ENCODE measurements around the gene SYNGR4.

SYNGR4 gene

DNA sequence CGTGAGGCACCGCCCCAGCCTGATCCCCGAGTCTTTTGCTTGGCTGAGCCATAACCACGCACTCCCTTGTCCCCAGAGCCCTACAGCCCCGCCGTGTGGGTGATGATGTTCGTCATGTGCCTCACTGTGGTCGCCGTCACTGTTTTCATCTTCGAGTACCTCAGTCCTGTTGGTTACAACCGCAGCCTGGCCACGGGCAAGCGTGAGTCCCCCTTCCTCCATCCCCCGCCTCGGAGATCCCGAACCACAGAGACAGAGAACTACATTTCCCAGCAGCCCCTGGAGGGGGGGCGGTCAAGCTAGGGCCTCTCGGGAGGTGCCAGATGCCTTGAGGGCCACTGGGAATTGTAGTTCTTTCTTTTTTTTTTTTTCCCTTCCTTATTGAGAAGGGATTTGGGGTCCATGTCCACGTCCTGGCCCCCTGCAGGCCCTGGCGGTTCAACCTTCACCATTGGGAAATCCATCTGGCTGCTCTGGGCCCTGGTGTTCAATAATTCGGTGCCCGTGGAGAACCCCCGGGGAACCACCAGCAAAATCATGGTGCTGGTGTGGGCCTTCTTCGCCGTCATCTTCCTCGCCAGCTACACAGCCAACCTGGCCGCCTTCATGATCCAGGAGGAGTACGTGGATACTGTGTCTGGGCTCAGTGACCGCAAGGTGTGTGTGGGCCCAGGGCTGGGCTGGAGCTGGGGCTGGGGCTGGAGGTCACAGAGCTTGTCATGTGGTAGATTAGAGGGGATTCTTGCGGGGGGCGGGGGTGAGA, 55.2 kb downstream of the SYNGR4 start:
- peak overlapping the region; percentile 18 for H3K4me3 ChIP-seq (ENCODE audit: low read depth, low read length)

DNA sequence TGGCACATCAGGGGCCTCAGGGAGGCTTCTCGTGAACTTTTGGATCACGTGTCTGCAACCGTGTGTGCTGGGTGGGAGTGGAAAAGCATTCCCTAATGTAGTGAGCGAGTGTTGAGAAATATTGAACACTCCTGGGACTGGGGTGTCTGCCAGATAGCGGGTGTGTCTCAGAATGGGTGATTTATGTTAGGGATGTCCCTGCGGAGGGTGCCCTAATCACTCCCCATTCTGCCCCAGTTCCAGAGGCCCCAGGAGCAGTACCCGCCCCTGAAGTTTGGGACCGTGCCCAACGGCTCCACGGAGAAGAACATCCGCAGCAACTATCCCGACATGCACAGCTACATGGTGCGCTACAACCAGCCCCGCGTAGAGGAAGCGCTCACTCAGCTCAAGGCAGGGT, 57.4 kb downstream of the SYNGR4 start:
- TF ChIP-seq, protein P1, sequence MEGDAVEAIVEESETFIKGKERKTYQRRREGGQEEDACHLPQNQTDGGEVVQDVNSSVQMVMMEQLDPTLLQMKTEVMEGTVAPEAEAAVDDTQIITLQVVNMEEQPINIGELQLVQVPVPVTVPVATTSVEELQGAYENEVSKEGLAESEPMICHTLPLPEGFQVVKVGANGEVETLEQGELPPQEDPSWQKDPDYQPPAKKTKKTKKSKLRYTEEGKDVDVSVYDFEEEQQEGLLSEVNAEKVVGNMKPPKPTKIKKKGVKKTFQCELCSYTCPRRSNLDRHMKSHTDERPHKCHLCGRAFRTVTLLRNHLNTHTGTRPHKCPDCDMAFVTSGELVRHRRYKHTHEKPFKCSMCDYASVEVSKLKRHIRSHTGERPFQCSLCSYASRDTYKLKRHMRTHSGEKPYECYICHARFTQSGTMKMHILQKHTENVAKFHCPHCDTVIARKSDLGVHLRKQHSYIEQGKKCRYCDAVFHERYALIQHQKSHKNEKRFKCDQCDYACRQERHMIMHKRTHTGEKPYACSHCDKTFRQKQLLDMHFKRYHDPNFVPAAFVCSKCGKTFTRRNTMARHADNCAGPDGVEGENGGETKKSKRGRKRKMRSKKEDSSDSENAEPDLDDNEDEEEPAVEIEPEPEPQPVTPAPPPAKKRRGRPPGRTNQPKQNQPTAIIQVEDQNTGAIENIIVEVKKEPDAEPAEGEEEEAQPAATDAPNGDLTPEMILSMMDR (IDR thresholded peaks at IDR 0.05; ENCODE audit: borderline replicate concordance, insufficient read depth, low read depth, low read length): no peak

More for the DNA sequence above, 55.2 kb downstream of the SYNGR4 start:
- TF ChIP-seq, protein P1 (IDR thresholded peaks at IDR 0.05; ENCODE audit: borderline replicate concordance, insufficient read depth, low read depth, low read length): no peak

DNA sequence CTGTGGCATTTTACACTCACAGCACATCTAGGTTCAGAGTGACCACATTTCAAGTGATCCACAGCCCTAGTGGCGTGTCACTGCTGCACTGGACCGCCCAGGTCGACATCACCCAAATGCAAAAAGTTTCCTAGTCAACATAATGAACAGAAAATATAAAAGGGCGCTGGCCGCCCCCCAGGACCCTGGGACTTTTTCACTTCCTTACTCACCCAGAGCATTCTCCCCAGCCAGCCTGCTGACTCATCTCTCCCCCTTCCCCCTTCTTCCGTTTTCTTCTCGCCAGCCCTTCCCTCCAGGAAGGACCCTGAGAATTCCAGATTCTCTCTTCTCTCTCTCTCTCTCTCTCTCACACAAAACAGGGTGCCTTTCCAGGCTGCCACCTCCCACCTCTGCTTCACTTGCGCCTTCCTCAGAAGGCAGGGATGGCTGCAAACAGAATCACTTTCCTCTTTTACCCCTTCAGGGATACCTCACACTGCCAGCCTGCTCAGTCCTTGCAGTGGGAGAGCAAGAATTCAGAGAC, 60.6 kb downstream of the SYNGR4 start:
- H3K4me3 ChIP-seq (ENCODE audit: low read depth, low read length): no peak overlapping the region
- TF ChIP-seq, protein P1 (IDR thresholded peaks at IDR 0.05; ENCODE audit: borderline replicate concordance, insufficient read depth, low read depth, low read length): no peak

More for the DNA sequence above, 57.4 kb downstream of the SYNGR4 start:
- H3K4me3 ChIP-seq (ENCODE audit: low read depth, low read length): no peak overlapping the region

All from GM12875 (cell line).